Heart left ventricle (tissue), 16 donors: ENCODE data around the gene ARHGEF11. TPM values are rescaled to one million over a fixed set of nuclear protein-coding genes. Genes with fewer than 3 reads are reported as not detected.

Experiments used
- ATAC-seq, 4 donors: fragments of 200-7000 bp; cut with Tn5 transposase; one replicate each; pipeline ENCODE4 v1.9.1; 2020 to 2022; ENCODE audit warnings: moderate library complexity in 4 of 4, mild to moderate bottlenecking in 3 of 4, moderate number of reproducible peaks in 1 of 4
- DNase-seq, 5 donors: peaks; one replicate each; pipeline ENCODE4 v3.0.0-alpha.2; 2020
- H3K27ac ChIP-seq, 12 donors: fragments of 200-600 bp; sonication (generic) in 4 of 12; one replicate each; pipeline versions ENCODE4 v1.5.0 to v1.8.0; 2016 to 2022; ENCODE audit warnings: mild to moderate bottlenecking in 2 of 12
- H3K27me3 ChIP-seq, 9 donors: fragments of 200-600 bp; sonication (generic) in 2 of 9; one replicate each; pipeline versions ENCODE4 v1.5.1 to v1.8.0; 2016 to 2022; ENCODE audit warnings: mild to moderate bottlenecking in 3 of 9
- H3K36me3 ChIP-seq, 9 donors: fragments of 200-600 bp; sonication (generic) in 2 of 9; one replicate each; pipeline versions ENCODE4 v1.5.0 to v1.8.0; 2018 to 2022; ENCODE audit warnings: mild to moderate bottlenecking in 2 of 9
- H3K4me1 ChIP-seq, 12 donors: fragments of 200-600 bp; sonication (generic) in 4 of 12; one replicate each; pipeline versions ENCODE4 v1.5.0 to v1.8.0; 2016 to 2022; ENCODE audit warnings: mild to moderate bottlenecking in 3 of 12
- H3K4me3 ChIP-seq, 12 donors: fragments of 200-600 bp; sonication (generic) in 4 of 12; one replicate each; pipeline versions ENCODE4 v1.5.0 to v1.8.0; 2017 to 2022; ENCODE audit warnings: mild to moderate bottlenecking in 9 of 12, moderate library complexity in 4 of 12
- H3K9me3 ChIP-seq, 12 donors: fragments of 200-600 bp; sonication (generic) in 4 of 12; one replicate each; pipeline versions ENCODE4 v1.5.0 to v1.8.0; 2016 to 2022; ENCODE audit warnings: mild to moderate bottlenecking in 1 of 12
- POLR2A ChIP-seq, 2 donors: fragments of 450-650 bp; IDR thresholded peaks; one replicate each; pipeline ENCODE4 v1.6.1; 2017; ENCODE audit warnings: antibody characterized with exemption in 2 of 2, mild to moderate bottlenecking in 2 of 2, moderate library complexity in 2 of 2
- WGBS, 4 donors: extraction: QIAGEN DNeasy Blood & Tissue Kit in 2 of 4; methylation state at CpG; one replicate each; pipeline versions ENCODE4 v1.1.5 to v1.1.7; 2013 to 2018; 5-methylcytosine and 5-hydroxymethylcytosine counted together
- intact Hi-C, 10 donors: fragments of 100-400 bp; cut with DNase I; formaldehyde crosslinking; loops; one replicate each; pipeline versions ENCODE4 v1.11.1 to v1.14.2; 2022
- polyA plus RNA-seq, 2 donors: library from polyadenylated mRNA; stranded (reverse); fragments of 200-250 nt; gene quantifications; one replicate each; pipeline ENCODE4 v1.2.3, GENCODE V29; 2013
- total RNA-seq, 9 donors: library from RNA; depleted of rRNA in 2 of 9; stranded (reverse); fragments of >200 nt in 2 of 9; fragmentation: NEBNext Ultra II Directional in 3 of 9; extraction: Animal tissue kit (Norgen Biotek cat#: 25700) in 3 of 9; gene quantifications; one replicate each; pipeline versions ENCODE4 v1.1.0 to v1.2.4, GENCODE V29; 2016 to 2023
- TF ChIP-seq, protein P1 (sequence below), 12 donors: fragments of 200-600 bp; sonication (generic) in 4 of 12; IDR thresholded peaks; one replicate each; pipeline versions ENCODE4 v1.5.0 to v1.8.0; 2018 to 2022; ENCODE audit warnings: antibody characterized with exemption in 12 of 12, mild to moderate bottlenecking in 5 of 12
- donor health status: ischemic (EF 13 %, LVEDD 7.1; RV severe dilation, severe dysfunction).
- donor health status: healthy with polysubstance abuse.
- donor health status: DM: no; HTN: yes; CAD: no.
- donor health status: DM: no; HTN: no; CAD: no.
- donor health status: ischemic (EF 25% LVEDD 6.9; RV normal size, moderate dysfunction).
- donor health status: ischemic (EF 25% LVEDD 5.7; RV mildly dilated, moderate dysfunction).
- donor health status: healthy.
- donor health status: DM: yes; HTN: yes; CAD: no.
- donor health status: ischemic (EF 35%, LVEDD 5.7; RV mildly dilated, moderate dysfunction).
- donor health status: nonischemic (EF 11% LVEDD 7.7; RV severe dilation, severe dysfunction).
- donor health status: DM: yes; HTN: yes; CAD: no.
- donor health status: PGD.
- donor health status: ischemic (EF 29% LVEDD 5.4; RV normal size, mild dysfunction).
- donor health status: nonischemic (EF 23%, LVEDD 6.1; RV moderate dilation, normal function).

The ARHGEF11 gene
- total and polyA plus RNA-seq, 11 donors, result 12.2 to 44.1 (median 30.0) TPM

DNA sequence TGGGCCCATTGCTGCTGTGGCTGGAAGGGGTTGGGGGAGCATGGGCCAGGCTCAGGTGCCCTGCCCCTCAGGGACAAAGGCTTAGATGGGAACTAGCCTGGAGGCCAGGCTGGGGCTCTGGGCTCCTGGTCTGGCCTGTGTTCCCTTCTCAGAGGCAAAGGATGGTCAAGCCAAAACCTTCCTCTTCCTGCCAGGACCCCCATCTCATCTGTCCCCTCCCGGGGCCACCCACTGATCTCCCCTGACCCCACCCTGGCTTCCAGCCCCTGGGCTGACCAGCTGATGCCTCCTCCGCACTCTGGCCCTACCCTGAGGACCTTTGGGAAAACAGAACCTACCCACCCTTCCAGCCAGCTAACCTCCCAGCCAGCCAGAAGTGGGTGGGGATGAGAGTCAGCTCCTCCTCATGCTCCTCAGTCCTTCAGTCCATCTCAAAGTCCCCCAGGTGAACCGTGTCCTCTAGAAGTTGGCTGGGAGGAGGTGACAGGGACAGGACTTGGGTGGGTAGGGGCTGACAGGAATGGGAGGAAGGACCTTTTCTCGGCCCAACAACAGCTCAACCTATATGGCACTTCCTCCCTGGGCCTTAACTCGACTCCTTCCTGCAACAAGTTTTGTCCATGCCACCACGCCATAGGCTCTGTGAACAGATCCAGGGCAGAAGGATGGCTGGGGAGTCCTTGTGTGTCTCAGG, 144.5 kb downstream of the ARHGEF11 start:
- no peaks in the 10 kb centered on the region for H3K9me3 ChIP-seq
- intact Hi-C loops, result no loop called here
- peak overlapping the region in 7 of 12 donors; percentile 16 to 51 (median 40) for H3K27ac ChIP-seq
- no peak for TF ChIP-seq POLR2A (IDR thresholded peaks at IDR 0.05)
- TF ChIP-seq, protein P1, sequence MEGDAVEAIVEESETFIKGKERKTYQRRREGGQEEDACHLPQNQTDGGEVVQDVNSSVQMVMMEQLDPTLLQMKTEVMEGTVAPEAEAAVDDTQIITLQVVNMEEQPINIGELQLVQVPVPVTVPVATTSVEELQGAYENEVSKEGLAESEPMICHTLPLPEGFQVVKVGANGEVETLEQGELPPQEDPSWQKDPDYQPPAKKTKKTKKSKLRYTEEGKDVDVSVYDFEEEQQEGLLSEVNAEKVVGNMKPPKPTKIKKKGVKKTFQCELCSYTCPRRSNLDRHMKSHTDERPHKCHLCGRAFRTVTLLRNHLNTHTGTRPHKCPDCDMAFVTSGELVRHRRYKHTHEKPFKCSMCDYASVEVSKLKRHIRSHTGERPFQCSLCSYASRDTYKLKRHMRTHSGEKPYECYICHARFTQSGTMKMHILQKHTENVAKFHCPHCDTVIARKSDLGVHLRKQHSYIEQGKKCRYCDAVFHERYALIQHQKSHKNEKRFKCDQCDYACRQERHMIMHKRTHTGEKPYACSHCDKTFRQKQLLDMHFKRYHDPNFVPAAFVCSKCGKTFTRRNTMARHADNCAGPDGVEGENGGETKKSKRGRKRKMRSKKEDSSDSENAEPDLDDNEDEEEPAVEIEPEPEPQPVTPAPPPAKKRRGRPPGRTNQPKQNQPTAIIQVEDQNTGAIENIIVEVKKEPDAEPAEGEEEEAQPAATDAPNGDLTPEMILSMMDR (IDR thresholded peaks at IDR 0.05), result no peak
- DNase-seq (peak in 1 of 5 donors; percentile 56), ATAC-seq (no peak)
- 38 to 57% (median 48%) methylated on average over 6 of the region's 6 CpGs for WGBS, 4 donors
- peaks cover 3 to 99% (median 76%) of the 10 kb centered on the region in 12 donors for H3K4me1 ChIP-seq
- no peak overlapping the region for H3K4me3 ChIP-seq
- no peaks in the 10 kb centered on the region for H3K27me3 ChIP-seq
- H3K36me3 ChIP-seq, result peaks cover 0 to 15% (median 0%) of the 10 kb centered on the region in 9 donors

DNA sequence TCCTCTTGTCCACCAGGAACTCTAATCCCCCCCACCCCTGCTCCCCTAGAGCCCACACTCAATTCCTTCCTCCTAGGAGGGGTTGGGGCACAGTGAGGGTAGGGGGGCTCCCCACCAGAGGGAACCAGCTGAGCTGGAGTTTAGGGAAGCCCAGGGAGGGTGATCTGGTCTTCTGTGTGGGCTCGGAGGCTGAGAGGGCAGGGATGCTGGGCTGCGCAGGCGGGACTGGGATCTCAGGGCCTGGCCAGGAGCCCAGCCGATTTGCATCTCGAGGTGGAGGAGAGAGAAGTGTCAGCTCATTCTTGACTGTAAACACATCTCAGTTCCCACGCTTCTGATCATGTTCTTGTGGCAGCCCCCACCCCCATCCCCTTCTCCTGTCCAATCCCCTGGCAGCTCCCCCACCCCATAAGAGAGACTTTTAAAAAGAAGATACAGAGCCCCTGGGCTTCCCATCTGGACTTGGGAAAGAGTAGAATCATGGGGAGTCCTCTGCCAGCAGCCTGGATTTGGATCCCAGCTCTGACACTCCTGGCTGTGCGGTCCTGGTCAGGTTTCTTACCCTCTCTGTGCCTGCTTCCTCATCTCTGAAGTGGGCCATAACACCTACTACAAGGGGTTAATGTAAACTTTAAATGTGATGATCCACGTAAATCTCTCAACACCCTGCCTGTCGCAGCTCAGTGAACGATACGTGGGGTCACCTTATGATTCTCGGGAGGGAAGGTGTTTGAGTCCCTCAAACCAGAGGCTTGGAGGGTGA, 145.4 kb downstream of the ARHGEF11 start:
- ATAC-seq (no peak), DNase-seq (peak in 1 of 5 donors; percentile 63)
- WGBS, 4 donors, result 50 to 54% (median 53%) methylated on average over 12 of the region's 12 CpGs
- Histone ChIP-seq H3K4me3 (no peak overlapping the region), H3K4me1 (peaks cover 3 to 100% (median 84%) of the 10 kb centered on the region in 12 donors), H3K27me3 (peaks cover 0 to 3% (median 0%) of the 10 kb centered on the region in 9 donors), H3K9me3 (no peaks in the 10 kb centered on the region), H3K27ac (peak overlapping the region in 4 of 12 donors; percentile 40 to 99 (median 88)), H3K36me3 (peaks cover 0 to 9% (median 0%) of the 10 kb centered on the region in 9 donors)
- no peak for TF ChIP-seq POLR2A (IDR thresholded peaks at IDR 0.05)
- TF ChIP-seq, protein P1 (IDR thresholded peaks at IDR 0.05), result no peak
- intact Hi-C loops, result loop anchor here in 1 of 10 donors (10.0 kb wide), 1 partner anchor 215 kb away; no protein-coding TSS in a partner anchor

DNA sequence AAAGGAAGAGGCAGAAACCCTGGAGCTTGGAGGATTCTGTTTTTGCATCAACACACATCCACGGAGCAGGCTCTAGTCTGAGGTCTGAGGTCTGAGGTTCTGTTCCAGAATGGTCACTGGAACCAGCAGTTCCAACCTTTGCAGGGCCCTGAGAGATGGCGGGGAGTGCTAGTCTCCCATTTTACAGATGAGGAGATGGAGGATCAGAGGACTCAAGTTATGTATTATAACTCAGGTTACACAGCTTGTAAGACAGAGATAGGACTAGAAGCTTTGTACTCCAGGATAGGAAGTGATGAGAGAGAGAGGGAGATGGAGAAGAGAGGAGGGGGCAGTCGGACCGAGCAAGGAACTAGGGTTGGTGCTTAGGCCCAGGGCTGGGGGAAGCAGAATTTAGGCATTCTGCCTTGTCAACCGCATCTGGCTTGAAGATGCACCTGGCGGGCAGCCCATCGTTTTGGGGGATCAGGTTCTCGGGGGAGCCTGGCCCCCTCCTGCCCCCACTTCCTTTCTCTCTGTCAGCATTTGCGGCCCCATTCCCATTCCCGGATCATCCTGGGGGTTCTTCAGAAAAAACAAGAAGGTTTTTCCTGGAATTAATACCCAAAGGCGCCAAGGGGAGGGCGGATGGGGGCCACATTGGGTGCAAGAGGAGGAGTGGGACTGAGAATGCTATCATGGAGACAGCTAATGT, 146.4 kb downstream of the ARHGEF11 start:
- TF ChIP-seq, protein P1 (IDR thresholded peaks at IDR 0.05), result no peak
- no peak for TF ChIP-seq POLR2A (IDR thresholded peaks at IDR 0.05)
- ATAC-seq (no peak), DNase-seq (peak in 1 of 5 donors; percentile 37)
- Histone ChIP-seq H3K4me1 (peaks cover 3 to 100% (median 84%) of the 10 kb centered on the region in 12 donors), H3K27me3 (peaks cover 0 to 8% (median 0%) of the 10 kb centered on the region in 9 donors), H3K9me3 (no peaks in the 10 kb centered on the region), H3K27ac (peak overlapping the region in 10 of 12 donors; percentile 61 to 99 (median 90)), H3K4me3 (peak overlapping the region in 6 of 12 donors; percentile 10 to 44 (median 32)), H3K36me3 (no peaks in the 10 kb centered on the region)
- 69 to 78% (median 75%) methylated on average over 12 of the region's 12 CpGs for WGBS, 4 donors
- intact Hi-C loops, result loop anchor here in 1 of 10 donors (10.0 kb wide), 1 partner anchor 214 kb away; no protein-coding TSS in a partner anchor
